GM19239 (cell line): ENCODE results near the gene CLSTN2.

ENCODE experiments used
- DNase-seq: peaks from one replicate; pipeline ENCODE4 v3.0.0; 2011; ENCODE audit warnings: low spot score; ENCODE audit not compliant: insufficient read length
- FAIRE-seq: peaks from 2 replicates; lab custom pipeline; 2011; peaks lifted over from hg19 to GRCh38; lab: Jason Lieb, UNC

Gene CLSTN2

DNA sequence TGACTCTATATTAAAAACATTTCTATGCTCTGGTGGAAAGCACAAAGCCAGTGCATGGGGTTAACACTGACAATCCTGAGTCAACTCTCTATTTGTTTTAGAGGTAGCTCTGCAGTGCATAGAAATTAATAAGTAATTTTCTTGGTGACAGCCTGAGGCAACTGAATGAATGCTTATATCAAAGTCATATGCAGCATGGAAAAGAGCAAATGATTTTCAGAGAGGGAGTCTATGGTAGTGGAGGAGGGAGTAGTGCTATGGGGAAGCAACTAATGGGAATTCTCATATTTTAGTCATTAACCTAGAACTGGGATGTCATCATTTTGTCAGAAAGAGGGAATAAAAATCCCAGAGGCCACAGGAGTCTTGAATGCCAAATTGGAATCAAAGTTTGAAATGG, 99.1 kb downstream of the CLSTN2 start:
- no peak for DNase-seq
- no peak for FAIRE-seq

GRCh38 chr3:140035871-140036270, 100.9 kb downstream of the CLSTN2 start:
- FAIRE-seq = no peak
- no peak for DNase-seq

- FAIRE-seq = no peak
- DNase-seq = no peak
Observed at GRCh38 chr3:140050396-140050795, 115.4 kb downstream of the CLSTN2 start.

DNA sequence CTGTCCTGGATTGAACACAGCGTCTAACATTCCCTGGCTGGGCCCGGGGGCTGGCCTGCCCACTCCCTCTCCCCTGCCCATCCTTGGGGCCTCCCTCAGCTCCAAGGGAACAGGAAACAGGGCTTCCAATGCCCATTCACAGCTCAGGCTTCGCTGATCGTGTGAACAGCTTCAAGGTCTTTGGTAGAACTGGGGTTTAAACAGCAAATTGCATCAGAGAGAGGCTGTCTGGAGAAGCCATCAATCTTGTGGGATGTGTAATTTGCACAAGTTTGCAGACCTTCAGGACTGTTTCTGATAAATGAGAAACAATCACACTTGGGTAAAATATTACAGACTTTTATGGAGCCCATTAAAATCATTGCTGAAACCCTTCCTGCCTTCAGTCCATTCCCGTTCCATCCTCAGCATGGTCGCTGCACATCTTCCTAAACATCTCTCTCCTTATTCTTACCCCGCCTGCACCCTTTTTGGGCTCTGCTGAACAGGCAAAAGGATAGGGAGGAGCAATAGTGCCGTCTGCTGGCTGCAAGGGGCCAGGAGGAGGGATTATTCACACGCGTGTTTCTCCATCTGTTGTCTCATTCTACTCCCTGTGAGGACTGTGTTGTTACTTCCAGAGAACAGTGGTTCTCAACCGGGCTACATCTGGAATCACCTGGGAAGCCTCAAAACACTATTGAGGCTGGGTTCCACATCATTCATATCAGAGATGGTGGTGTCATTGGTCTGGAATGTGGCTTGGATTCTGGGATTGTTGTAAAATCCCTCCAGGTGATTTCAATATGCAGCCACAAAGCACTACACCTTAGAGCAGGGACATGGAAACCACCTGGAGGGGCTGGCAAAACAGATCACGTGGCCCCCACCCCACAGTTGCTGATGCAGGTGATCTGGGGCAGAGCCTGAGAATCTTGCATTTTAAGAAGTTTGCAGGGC, 116.3 kb downstream of the CLSTN2 start:
- FAIRE-seq (no peak), DNase-seq (no peak)

DNA sequence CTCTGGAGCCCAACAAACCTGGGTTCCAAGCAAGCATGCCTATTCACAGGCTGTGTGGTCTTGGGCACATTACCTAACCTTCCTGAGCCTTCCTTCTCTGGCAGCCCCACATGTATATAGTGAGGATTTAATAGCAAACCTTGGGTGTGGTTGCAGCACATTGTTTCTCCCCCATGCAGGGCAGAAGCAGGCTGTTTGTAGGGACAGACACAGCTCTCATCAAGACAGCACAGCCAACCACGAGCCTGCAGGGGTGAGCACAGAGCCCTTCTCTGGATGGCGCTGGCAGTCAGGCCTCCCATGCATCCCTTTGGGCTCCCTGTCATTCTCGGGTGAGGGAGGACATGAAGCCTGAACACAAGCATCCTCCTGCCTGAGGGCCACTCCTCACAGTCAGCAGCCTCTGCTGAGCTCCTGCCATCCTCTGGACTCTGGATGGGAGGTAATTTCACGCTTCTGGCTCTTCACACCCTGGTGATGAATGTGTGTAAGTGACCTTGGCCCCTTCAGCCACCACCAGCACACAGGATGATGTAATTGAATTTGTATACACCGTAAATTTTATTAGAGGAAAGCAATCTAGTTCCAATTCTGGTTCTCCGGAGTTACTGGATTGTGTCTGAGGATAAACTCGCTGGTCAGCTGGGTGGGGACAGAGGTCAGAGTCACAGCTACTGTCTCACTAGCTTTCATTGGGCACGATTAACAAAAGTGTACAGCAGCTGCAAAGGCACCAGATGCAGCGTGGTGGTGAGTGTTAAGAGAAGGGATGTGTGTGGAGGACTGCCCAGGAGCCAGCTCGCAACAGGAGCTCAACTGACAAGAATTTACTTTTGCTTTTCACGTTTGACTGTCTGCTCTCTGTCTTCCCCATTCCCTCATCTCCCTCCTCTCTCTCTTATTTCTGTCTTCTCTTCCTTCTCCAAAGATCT, 118.1 kb downstream of the CLSTN2 start:
- FAIRE-seq (no peak), DNase-seq (no peak)

DNA sequence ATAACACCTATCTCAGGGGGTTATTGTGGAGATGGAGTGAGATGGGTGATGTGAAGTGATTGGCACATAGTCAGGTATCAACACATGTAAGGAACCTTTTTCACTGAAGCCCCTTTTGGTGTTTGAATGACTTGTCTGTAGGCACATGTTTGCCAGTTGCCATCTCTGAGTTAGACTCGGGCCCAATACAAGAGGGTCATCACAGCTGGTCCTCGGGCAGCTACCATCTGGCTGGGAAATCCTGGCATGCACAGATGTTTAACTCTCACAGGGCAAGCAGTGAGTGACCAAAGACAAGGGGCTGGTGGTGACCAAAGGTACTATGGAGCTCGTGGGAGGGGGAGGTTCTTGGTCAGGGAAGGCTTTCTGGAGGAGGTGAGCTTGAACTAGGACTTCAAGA, 118.8 kb downstream of the CLSTN2 start:
- DNase-seq (no peak), FAIRE-seq (no peak)

DNA sequence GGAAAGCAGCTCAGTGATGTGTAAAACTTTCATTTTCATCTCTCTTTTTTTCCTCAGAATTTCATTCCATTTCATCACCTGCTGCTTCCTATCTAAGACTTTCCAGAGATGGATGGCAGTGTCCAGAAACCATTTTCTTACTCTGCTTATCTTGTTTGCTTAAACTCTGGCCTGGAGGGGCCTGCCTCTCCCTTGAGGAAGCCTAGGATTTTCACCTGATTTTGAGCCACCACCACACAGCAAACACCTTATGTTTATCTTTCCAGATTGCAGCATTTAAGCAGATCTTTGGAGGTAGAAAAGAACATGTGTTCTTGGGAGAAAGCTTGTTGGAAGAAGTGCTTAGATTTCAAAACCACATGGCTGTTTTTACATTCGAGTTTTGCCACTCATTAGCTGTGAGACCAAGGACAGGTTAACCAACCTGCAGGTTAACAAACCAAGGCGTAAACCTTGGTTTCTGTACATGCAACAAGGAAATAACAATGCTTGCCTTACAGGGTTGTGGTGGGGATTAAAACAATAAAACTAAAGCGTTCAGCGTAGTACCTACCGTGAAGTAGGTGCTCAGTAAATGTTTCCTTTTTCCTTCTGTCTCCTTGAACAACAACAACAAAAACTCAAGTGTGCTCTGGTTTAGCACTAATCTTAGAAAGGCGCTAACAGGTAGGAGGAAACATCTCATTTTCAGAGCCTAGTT, 120.3 kb downstream of the CLSTN2 start:
- no peak for FAIRE-seq
- no peak for DNase-seq

DNA sequence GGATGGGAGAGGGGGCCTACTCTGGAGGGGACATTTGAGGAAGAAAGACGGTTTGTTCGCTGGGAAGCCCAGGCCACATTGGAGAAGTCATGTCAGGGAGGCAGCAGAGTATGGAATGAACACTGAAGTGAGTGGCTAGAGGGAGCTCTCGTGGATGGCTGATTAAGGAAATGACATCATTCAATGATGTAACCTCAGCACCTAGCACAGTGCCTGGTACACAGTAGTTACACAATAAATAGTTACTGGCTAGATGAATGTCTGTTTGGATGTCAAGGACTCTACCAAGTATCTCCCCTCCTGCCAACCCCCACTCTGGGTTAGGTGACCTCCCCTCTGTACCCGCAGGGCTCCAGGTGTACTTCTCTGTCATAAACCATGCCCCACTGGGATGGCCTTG, 121.1 kb downstream of the CLSTN2 start:
- DNase-seq (no peak), FAIRE-seq (no peak)

DNA sequence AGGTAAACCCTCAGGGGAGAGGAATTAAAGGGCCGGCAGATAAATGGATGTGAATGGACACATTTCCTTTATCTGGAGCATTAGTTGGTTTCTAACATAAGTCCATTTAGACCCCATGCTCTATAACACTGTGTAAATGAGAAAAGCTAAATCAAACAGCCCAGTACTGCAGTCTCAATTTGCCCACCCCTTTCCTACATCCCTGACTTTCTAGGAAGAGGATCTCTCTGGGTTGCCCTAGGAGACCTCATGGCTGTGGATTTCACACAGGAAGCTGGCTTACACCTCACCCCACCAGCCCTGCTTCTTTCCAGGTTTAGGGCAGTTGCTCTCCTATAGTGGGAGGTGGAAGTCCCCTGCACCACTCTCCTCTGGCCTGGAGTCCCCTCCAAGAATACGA, 126.2 kb downstream of the CLSTN2 start:
- FAIRE-seq (no peak), DNase-seq (no peak)

GRCh38 chr3:140062461-140062860, 127.5 kb downstream of the CLSTN2 start:
- FAIRE-seq = no peak
- no peak for DNase-seq

DNA sequence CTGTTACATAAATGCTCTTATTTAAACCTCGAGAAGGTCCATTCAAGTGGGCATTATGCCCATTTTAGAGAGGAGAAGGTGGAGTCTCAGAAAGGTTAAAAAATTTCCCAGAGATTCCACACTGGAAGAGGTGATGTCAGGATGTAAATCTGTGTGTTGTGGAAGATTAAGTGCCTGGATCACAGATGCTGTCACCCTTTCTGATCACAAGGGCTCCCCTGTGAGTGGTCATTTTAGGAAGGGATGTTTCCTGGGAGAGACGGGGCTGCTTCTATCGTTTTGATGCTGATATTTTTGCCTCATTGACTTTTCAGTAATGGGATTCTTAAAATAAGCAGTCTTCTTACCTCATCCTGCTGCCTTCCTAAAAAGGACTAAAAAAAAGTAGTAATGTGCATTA, 132.5 kb downstream of the CLSTN2 start:
- FAIRE-seq (no peak), DNase-seq (no peak)

GRCh38 chr3:140068494-140069017, 133.6 kb downstream of the CLSTN2 start:
- FAIRE-seq (no peak), DNase-seq (no peak)

DNA sequence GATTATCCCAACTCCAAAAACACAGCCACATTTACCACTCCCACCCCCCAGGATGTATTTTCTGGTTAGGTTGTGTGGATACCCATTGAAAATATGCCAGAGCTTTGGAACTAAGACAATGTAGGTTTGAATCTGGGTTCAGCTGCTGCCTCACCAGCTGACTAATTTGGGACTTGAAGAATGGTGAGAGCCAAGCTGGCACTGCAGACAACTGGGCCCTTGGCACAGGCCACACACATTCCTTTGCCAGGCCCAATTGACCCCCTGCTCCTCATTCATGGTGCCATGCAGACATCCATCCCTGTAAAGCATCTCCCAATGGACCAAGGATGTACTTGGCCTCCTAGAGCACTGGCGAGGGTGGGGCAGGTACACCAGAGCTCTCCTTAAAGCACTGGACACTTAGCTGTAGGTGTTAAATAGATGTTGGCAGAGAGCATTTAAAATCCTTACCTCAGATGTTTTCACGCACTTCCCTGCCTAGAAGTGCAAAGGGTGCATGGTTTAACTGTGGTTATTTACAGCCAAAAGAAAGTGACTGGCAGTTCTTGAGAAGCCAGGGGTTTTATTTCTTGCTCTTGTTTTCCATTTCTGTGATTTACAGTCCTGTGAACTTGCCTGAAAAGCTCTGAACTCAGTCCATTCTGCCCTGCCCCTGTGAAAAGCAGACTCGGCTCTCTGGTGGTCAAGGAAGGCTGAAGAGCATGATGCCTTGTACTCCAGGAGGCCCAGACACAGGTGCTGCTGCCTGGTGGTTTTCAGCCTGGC, 138.5 kb downstream of the CLSTN2 start:
- DNase-seq = no peak
- FAIRE-seq = no peak

DNA sequence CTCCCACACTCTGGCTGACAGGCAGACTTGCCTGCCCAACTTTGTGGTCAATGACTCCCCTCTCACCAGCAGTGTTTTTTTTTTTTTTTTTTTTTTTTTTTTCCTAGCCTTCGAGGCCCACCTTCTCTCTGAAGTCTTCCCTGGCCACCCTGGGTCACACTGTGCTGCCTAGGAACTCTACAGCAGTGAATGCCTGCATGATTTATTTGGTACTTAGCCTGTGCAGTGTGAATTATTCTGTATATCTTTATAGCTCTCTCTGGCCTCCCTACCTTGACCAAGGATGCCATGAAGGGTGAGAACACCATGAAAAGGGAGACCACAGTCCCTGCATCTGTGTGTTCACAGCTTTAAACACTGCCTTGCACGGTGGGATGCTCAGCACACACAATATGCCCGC, 141.6 kb downstream of the CLSTN2 start:
- DNase-seq = no peak
- FAIRE-seq = no peak

DNA sequence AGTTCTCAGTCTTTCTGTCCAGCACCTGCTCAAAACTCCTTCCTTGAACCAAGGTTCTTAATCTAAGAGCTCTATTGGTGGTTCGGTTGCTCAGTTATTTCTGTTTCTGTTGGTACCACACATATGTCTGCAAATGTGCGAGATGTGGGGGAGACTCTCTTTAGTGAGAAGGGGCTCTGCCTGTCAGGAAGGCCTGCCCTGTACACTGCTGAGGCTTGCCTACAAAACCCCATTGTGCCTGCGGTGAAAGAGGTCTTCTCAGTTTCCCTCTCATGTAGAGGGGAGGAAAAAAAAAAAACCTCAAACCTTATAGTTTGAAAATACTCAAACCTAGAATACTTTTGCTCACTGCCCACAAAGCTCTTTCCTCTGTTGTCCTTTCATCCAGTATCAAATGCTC, 142.4 kb downstream of the CLSTN2 start:
- DNase-seq (no peak), FAIRE-seq (no peak)

GRCh38 chr3:140078343-140078742, 143.4 kb downstream of the CLSTN2 start:
- FAIRE-seq = no peak
- DNase-seq = no peak

DNA sequence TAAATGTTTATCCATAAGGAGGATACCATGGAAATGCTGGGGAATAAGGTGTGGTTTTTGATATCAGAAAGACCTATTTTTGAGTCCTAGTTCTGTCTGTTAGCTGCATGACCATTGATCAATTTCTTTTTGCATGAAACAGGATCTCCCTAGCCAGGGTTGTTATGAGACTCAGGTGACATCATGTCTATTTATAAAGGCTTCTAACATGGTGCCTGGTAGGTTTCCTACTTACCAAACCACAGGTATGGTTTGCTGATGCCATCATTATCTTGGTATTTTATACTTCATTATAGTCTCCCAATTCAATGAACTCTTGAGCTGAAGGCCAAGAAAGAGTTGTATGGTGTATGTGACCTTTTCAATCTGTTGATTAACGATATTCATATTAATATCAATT, 144.0 kb downstream of the CLSTN2 start:
- no peak for DNase-seq
- no peak for FAIRE-seq

DNA sequence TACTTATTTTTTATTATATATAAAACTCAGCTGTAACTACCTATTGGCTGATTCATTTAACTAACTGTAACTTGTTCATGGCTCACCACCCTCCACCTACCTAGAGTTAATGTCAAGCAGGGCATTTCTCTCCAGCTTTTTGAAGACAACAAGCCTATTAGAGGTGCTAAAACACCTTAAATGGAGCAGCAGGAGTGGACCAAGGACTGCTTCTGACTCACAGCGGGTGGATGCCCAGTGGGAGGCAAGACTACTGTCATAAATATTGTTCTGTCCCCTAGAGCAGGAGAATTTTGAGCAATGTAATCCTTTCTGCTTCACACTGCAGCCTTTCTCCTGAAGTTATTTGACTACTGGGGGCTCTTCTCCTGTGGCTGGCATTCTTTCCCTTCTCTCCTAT, 146.9 kb downstream of the CLSTN2 start:
- FAIRE-seq (no peak), DNase-seq (no peak)

- DNase-seq (no peak), FAIRE-seq (no peak)
Observed at GRCh38 chr3:140085001-140085400, 150.0 kb downstream of the CLSTN2 start.

GRCh38 chr3:140086642-140087041, 151.7 kb downstream of the CLSTN2 start:
- DNase-seq (no peak), FAIRE-seq (no peak)
